Fibroblast of peridontal ligament (primary cell): ENCODE results near the gene CYTH4.

Source experiments
- DNase-seq: peaks from one replicate; pipeline ENCODE4 v3.0.0-alpha.2; 2010; ENCODE audit errors: extremely low read depth

CYTH4 gene

GRCh38 chr22:37290737-37291136, 8.4 kb downstream of the CYTH4 start:
- DNase-seq: peak; percentile 51

- DNase-seq: no peak
Observed at GRCh38 chr22:37291559-37292298, 9.4 kb downstream of the CYTH4 start.

GRCh38 chr22:37292641-37293040, 10.3 kb downstream of the CYTH4 start:
- DNase-seq: no peak

- DNase-seq: no peak
Observed at GRCh38 chr22:37293172-37293571, 10.9 kb downstream of the CYTH4 start.

GRCh38 chr22:37294747-37295146, 12.4 kb downstream of the CYTH4 start:
- DNase-seq: no peak

- DNase-seq: no peak
Observed at GRCh38 chr22:37295213-37295886, 13.0 kb downstream of the CYTH4 start.

- DNase-seq: no peak
Observed at GRCh38 chr22:37295946-37296345, 13.6 kb downstream of the CYTH4 start.

GRCh38 chr22:37298748-37299495, 16.6 kb downstream of the CYTH4 start:
- DNase-seq: no peak

DNA sequence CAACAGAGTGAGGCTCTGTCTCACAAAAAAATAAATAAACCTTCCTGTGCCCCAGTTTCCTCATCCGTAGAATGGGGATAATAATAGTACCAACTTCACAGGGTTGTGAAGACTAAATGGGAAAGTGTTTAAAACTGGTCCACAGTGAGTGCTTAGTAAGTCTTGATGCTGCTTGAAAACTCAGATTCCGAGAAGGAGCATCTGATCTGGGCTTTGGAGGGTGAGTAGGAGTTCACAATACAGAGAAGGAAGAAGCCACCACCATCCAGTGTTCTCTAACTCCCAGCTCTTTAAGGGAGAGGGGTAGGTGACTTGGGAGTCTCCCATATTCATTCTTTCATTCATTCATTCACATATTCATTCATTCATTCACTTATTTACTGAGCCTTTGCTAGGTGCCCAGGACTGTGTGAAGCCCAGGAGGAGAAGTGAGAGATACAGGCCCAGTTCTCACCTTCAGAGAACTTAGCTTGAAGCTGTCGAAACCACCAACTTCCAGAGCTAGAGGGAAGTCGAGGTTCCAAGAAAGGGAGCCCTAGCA, 17.7 kb downstream of the CYTH4 start:
- DNase-seq: no peak

GRCh38 chr22:37300551-37301017, 18.3 kb downstream of the CYTH4 start:
- DNase-seq: no peak

DNA sequence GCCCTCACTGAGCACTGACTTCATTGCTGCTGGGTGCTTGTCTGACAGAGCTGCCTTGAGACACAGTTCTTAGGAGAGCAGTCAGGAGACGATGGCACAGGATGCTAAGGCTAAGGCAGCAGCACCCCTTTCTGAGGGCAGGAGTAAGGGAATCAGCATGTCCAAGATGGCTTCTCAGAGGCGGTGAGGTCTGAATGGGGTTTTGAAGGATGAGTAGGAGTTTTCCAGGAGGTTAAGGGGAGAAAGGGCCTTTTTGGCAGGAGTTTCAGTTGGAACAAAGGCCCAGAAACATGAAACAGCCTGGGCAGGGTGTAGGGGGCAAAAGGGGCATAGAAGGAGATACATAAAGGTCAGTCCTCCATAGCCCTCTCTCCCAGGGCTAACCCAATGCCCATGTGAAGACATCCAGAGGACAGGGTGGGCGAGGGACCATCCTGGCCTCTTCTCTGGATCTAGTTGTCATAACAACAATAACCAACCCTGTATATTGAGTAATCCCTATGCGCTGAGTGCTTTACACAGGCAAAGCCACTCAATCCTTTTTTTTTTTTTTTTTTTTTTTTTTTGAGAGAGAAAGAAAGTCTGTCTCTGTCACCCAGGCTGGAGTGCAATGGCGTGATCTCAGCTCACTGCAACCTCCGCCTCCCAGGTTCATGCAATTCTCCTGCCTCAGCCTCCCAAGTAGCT, 19.0 kb downstream of the CYTH4 start:
- DNase-seq: no peak

DNA sequence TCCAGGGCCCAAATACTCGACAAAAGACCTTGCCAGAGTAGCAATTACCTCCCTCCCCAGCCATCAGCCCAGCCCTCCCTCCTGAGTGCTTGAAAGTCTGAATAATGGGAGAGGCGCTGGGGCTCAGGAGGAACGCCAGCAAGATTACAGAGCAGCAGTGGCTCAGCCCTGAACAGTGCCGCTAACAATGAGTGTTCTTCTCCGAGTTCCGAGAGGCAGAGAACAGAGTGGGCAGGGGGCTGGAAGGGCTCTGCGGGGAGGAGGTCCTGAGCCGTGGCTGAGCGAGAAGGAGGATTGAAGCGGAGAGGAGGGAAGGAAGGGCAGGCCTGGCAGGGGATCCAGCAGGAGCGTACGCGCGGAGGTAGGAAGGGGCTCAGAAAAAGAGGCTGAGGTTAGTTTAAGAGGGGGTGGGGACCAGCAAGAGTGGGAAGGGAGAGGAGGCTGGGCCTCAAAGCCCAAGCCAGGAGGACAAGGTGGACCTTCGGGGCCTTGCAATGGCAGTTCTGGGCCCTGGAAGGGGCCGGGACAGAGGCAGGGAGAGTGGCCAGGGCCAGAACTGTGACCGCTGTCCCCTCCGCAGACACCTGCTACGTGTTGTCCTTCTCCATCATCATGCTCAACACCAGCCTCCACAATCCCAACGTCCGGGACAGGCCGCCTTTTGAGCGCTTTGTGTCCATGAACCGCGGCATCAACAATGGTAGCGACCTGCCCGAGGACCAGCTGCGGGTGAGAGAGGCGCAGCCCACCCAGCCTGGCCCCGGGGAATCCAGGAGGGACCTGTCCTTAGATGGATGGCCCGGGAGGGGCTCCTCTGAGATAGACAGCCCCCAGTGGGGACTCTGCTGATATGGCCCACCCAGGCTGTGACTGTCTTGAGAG, 20.6 kb downstream of the CYTH4 start:
- DNase-seq: no peak

DNA sequence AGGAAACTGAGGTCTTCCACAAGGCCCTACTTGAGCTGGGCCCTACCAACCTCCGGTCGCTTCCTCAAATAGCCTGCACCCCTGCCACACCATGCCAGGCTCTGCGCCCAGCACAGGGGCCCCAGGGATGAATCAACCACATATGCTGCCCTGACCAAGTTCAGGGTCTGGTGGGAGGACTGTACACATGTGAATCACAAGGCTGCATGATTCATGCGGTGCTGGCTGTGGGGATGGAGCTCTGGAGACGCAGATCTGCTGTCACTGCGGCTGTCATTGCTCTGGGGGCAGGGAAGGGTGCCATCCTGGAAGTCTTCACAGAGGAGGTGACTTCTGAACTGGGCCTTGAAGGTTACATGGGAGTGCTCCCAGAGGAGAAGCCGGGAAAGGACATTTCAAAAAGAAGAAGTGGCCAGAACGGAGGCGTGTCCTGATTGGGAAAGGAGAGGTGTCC, 21.5 kb downstream of the CYTH4 start:
- DNase-seq: peak; percentile 83

- no peak for DNase-seq
Observed at GRCh38 chr22:37304595-37305343, 22.5 kb downstream of the CYTH4 start.

GRCh38 chr22:37305887-37306286, 23.6 kb downstream of the CYTH4 start:
- DNase-seq: no peak

GRCh38 chr22:37306494-37306829, 24.2 kb downstream of the CYTH4 start:
- no peak for DNase-seq

DNA sequence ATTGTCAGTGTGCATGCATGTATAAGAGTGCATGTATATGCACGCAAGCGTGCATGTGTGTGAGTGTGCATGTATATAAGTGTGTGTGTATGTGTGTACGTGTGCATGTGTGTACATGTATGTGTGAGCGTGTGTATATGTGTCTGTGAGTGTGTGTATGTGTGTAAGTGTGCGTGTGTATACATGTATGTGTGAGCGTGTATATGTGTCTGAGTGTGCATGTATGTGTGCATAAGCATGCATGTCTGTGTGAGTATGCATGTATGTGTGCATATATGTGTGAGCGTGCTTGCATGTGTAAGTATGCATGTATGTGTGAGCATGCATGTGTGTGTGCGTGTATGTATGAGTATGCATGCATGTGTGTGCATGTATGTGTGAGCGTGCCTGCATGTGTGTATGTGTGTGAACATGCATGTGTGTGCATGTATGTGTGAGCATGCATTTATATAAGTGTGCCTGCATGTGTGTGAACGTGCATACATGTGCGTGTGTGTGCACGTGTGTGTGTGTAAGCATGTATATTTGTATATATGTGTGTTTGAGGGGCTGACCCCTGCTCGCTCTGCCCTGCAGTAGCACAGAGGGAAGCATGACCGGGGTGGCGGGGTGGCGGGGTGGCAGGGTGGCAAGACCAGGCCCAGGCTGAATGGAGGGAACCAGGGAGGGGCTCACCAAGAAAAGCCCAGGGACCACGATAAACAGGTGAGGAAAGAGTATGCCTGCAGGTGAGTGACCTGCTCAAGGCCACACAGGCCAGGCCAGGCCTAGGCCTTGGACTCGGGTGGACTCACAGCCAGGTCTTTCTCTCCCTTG, 26.3 kb downstream of the CYTH4 start:
- no peak for DNase-seq

DNA sequence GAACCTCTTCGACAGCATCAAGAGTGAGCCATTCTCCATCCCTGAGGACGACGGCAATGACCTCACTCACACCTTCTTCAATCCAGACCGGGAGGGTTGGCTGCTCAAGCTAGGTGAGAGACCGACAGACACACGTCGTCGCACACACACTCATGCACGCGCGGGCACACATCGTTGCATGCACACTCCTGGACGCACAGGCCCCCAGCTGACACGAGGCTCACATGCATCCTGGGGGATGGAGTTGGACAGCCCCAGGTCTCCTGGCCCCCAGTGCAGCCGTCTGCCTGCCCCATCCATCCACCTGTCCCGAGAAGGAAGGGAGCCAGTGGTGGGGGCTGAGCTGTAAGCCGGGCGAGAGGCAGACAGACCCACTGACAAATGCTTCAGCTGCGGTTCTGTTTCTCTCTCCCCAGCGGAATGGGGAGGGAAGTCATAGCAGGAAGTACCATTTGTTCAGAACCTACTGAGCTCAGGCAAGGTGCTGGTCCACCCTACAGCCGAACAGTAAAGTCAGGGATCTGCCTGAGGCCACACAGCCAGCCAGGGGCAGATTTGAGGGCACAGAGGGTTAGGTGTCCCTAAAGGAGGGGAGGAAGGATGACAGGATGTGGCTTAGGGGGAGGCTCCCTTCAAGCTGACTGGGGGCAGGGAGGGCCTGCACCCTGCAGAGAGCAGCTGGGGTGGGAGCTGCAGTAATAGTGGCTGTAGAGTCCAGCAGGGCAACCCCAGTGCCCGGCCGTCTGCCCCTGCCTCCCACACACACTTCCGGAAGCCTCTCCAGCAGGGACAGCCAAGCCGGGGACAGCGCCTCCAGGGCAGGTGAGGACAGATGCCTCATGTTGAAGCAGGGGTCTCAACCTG, 27.1 kb downstream of the CYTH4 start:
- no peak for DNase-seq
